GM18519 (cell line): ENCODE measurements around the gene CRHR2.

ENCODE experiments used
- ATAC-seq: cut with Tn5 transposase; IDR thresholded peaks from one replicate; pipeline ENCODE4 v1.9.1; 2021; ENCODE audit warnings: mild to moderate bottlenecking, moderate library complexity; ENCODE audit not compliant: unreplicated experiment, low FRiP score

CRHR2 gene

DNA sequence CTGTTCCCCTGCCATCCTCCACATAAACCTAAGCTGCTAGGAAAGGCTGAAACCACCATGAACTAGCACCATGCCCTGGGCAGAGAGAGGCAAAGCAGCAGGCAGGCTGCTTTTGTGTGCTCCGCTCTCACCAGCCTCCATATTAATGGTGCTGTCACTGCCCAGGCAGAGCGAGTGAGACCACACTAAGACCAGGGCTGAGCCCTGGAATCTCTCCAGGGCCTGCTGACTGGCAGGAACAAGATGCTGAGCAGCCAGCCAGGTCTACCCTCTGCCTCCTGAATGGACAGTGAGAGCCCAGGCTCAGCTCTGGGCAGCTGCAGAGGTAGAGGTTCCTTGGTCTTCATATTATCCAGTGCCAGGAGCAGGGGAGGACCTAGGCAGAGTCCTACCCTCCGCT lies 1.6 kb upstream of the CRHR2 start:
- ATAC-seq: no peak

- no peak for ATAC-seq
Observed at GRCh38 chr7:30683306-30683705, 1.1 kb upstream of the CRHR2 start.

DNA sequence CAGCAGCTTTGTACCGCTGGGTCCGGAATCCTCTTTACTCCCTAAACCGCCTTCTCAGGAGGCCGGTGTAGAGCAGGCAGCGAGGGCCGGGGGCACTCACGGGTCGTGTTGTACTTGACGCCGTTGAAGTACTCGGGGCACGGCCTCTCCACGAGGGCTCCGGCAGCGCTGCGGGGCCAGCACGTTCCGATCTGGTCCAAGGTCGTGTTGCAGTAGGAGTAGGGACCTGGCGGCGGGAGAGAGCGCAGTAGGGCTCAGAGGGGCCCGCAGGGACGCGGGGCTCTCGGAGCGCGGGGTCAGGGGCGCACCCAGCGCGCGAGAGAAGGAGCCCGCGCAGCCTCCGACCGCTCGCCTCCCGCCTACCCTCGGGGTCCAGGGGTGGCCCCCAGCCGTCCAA lies 443 bp downstream of the CRHR2 start:
- ATAC-seq: no peak

DNA sequence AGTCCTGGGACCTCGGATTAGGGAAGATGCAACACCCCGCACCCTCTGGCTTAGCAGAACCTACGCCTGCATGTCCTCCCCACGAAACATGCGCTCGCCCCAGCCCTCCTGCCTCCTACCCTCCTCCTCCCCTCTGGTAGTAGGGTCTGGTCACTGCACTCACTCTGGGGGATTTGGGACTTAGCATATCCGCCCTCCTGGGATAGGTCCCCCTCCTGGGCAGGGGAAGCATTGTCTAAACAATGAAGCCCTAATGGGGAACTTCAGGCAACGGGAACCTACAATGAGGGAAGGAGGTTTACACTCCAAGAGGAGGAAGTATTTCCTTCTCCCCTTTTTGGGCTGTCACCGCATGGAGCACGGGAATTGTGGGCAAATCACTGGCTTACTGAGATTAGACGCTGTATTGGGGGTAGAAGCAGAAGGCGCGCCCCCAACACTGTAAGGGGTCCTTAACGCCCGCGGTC lies 892 bp downstream of the CRHR2 start:
- no peak for ATAC-seq

DNA sequence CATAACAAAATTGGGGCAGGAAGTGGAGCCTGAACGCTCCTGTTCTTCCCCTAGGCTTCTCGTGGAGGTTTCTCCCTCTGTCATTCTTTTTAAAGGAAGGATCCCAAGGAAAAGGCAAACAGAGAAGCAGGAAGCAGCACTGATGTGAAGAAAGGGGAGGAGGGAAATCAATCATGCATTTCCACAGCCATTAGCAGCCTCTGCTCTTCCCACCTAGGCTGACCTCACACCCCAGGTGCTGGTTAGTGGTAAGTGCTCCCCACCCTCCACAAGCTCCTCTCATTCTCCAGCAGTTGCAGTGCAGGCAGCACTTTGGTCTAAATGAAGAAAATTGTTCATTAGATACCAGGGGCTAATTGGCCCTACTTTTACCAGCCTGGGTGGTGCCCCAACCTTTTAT lies 2.6 kb downstream of the CRHR2 start:
- no peak for ATAC-seq

DNA sequence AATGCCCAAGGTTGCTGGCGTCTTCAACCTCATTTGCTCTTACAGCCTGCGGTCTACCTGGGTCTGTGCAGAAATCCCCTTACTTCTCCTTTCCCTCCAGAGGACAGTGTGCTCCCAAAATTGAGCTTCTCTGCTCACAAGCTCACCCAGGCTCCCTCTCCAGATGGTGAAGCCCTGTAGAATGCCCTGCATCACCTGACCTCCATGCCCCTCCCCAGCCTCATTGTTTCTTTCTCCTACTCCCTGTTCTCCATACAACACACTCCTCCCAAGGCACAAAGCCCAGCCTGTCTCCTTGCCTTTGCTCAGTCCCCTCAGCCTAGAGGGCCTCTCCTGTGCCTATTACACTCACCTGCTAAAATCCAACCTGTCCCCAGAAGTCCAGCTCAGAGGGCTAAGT lies 3.5 kb downstream of the CRHR2 start:
- ATAC-seq: no peak

- ATAC-seq: no peak
Observed at GRCh38 chr7:30674876-30675275, 7.4 kb downstream of the CRHR2 start.

GRCh38 chr7:30674420-30674819 lies 7.8 kb downstream of the CRHR2 start:
- no peak for ATAC-seq

GRCh38 chr7:30671793-30672465 lies 10.3 kb downstream of the CRHR2 start:
- ATAC-seq: no peak

- no peak for ATAC-seq
Observed at GRCh38 chr7:30668102-30668501, 14.2 kb downstream of the CRHR2 start.

DNA sequence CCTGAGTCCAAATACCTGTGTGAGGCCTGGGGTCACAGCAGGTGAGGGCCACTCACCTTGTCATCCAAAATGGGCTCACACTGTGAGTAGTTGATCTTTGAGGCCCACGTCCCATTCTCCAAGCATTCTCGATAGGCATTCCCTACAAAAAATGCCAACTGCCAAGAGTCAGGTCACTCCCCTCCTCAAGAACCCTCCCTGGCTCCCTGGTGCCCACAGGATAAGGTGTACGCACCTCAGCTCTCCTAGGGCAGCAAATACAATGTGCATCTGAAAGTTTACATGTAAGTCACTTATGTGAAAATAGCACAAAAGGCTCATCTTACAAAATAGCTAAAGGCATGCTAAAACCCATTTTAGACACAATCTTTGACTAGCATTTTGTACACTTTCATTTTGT lies 15.1 kb downstream of the CRHR2 start:
- no peak for ATAC-seq

GRCh38 chr7:30665449-30665848 lies 16.8 kb downstream of the CRHR2 start:
- ATAC-seq: no peak

GRCh38 chr7:30665043-30665442 lies 17.2 kb downstream of the CRHR2 start:
- ATAC-seq: no peak

- no peak for ATAC-seq
Observed at GRCh38 chr7:30664184-30664885, 17.9 kb downstream of the CRHR2 start.

- ATAC-seq: no peak
Observed at GRCh38 chr7:30663414-30663813, 18.8 kb downstream of the CRHR2 start.

DNA sequence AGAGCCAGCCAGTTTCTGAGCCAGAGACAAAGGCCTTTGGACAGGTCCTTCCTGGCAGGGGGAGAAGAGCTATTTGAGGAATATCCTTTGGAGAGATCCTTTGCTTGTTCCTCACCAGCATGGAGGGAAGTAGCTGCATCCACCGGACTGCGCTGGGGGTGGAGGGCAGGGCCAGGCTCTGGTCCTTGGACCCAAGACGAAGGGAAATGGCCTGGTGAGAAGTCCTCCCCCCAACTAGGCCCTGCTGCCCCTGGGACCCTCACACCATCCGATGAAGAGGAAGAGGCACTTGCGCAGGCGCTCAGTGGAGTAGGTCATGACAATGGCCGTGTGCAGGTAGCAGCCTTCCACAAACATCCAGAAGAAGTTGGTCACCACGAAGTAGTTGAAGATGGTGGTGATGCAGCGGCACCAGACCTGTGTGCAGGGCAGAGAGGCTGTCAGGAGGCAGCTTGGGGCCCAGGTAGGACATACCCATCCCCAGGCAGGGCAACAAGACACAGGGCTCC lies 19.8 kb downstream of the CRHR2 start:
- ATAC-seq: no peak

GRCh38 chr7:30661926-30662325 lies 20.3 kb downstream of the CRHR2 start:
- no peak for ATAC-seq

GRCh38 chr7:30660331-30661255 lies 21.7 kb downstream of the CRHR2 start:
- no peak for ATAC-seq

GRCh38 chr7:30659312-30659711 lies 22.9 kb downstream of the CRHR2 start:
- no peak for ATAC-seq

GRCh38 chr7:30658479-30659074 lies 23.7 kb downstream of the CRHR2 start:
- no peak for ATAC-seq

- no peak for ATAC-seq
Observed at GRCh38 chr7:30657131-30657530, 25.1 kb downstream of the CRHR2 start.
